H9 (cell line): ENCODE results near the gene AGAP5. TPM values are rescaled to one million over a fixed set of nuclear protein-coding genes. Genes with fewer than 3 reads are reported as not detected.

Experiments used
- DNase-seq: peaks from one replicate; pipeline ENCODE4 v3.0.0-alpha.2; 2017
- H2AFZ ChIP-seq: one replicate; pipeline ENCODE4 v1.6.1; 2013; ENCODE audit warnings: mild to moderate bottlenecking, low read length, control low read depth, moderate library complexity
- H2AK5ac ChIP-seq: 2 replicates; pipeline ENCODE4 v1.6.1; 2013; ENCODE audit warnings: low read length, control low read depth, mixed read lengths; ENCODE audit not compliant: insufficient read length
- H2BK120ac ChIP-seq: one replicate; pipeline ENCODE4 v1.6.1; 2013; ENCODE audit warnings: low read depth, mild to moderate bottlenecking, low read length, control low read depth, inconsistent platforms; ENCODE audit not compliant: poor library complexity, severe bottlenecking
- H2BK12ac ChIP-seq: 2 replicates; pipeline ENCODE4 v1.6.1; 2013; ENCODE audit warnings: low read length, control low read depth, mixed read lengths, low read depth; ENCODE audit not compliant: insufficient read length
- H2BK15ac ChIP-seq: 2 replicates; pipeline ENCODE4 v1.6.1; 2013; ENCODE audit warnings: low read depth, low read length, control low read depth
- H2BK20ac ChIP-seq: one replicate; pipeline ENCODE4 v1.6.1; 2013; ENCODE audit warnings: low read depth, mild to moderate bottlenecking, low read length, control low read depth, inconsistent platforms; ENCODE audit not compliant: poor library complexity, severe bottlenecking
- H2BK5ac ChIP-seq: 2 replicates; pipeline ENCODE4 v1.6.1; 2013; ENCODE audit warnings: low read length, control low read depth, mixed read lengths; ENCODE audit not compliant: insufficient read length
- H3K14ac ChIP-seq: 2 replicates; pipeline ENCODE4 v1.6.1; 2013; ENCODE audit warnings: low read length, control low read depth; ENCODE audit not compliant: insufficient read depth
- H3K18ac ChIP-seq: 2 replicates; pipeline ENCODE4 v1.6.1; 2013; ENCODE audit warnings: low read depth, mild to moderate bottlenecking, mixed read lengths, low read length, control low read depth; ENCODE audit not compliant: insufficient read length
- H3K23ac ChIP-seq: 2 replicates; pipeline ENCODE4 v1.6.1; 2013; ENCODE audit warnings: low read length, control low read depth, mixed read lengths, low read depth; ENCODE audit not compliant: insufficient read length
- H3K23me2 ChIP-seq: 2 replicates; pipeline ENCODE4 v1.6.1; 2013; ENCODE audit warnings: low read depth, mild to moderate bottlenecking, mixed read lengths, low read length, control low read depth; ENCODE audit not compliant: insufficient read length, poor library complexity, severe bottlenecking
- H3K27ac ChIP-seq: 2 replicates; pipeline ENCODE4 v1.5.1; 2013; ENCODE audit warnings: low read length, control low read depth, mixed read lengths, low read depth; ENCODE audit not compliant: insufficient read length
- H3K27me3 ChIP-seq: 2 replicates; pipeline ENCODE4 v1.6.1; 2013; ENCODE audit warnings: low read length, control low read depth, inconsistent platforms; ENCODE audit not compliant: insufficient read depth
- H3K4ac ChIP-seq: 2 replicates; pipeline ENCODE4 v1.6.1; 2013; ENCODE audit warnings: low read depth, mild to moderate bottlenecking, control low read depth, inconsistent platforms, low read length, moderate library complexity
- H3K4me1 ChIP-seq: 2 replicates; pipeline ENCODE4 v1.6.1; 2013; ENCODE audit warnings: low read length, control low read depth, inconsistent platforms; ENCODE audit not compliant: insufficient read depth
- H3K4me2 ChIP-seq: 2 replicates; pipeline ENCODE4 v1.6.1; 2013; ENCODE audit warnings: low read length, control low read depth, mixed read lengths; ENCODE audit not compliant: insufficient read length, insufficient read depth
- H3K56ac ChIP-seq: 2 replicates; pipeline ENCODE4 v1.6.1; 2013; ENCODE audit warnings: low read depth, mild to moderate bottlenecking, mixed read lengths, low read length, control low read depth; ENCODE audit not compliant: insufficient read length
- H3K79me1 ChIP-seq: 2 replicates; pipeline ENCODE4 v1.6.1; 2013; ENCODE audit warnings: low read depth, mild to moderate bottlenecking, moderate library complexity, low read length, control low read depth, inconsistent platforms; ENCODE audit not compliant: insufficient read depth, poor library complexity, severe bottlenecking
- H3K79me2 ChIP-seq: 2 replicates; pipeline ENCODE4 v1.6.1; 2013; ENCODE audit warnings: low read length, control low read depth, inconsistent platforms; ENCODE audit not compliant: insufficient read depth
- H3K9ac ChIP-seq: 2 replicates; pipeline ENCODE4 v1.6.1; 2013; ENCODE audit warnings: low read length, control low read depth, mixed read lengths; ENCODE audit not compliant: insufficient read length; ENCODE audit errors: extremely low read depth
- H3K9me3 ChIP-seq: one replicate; pipeline ENCODE4 v1.6.1; 2013; ENCODE audit warnings: low read depth, low read length, inconsistent platforms; ENCODE audit not compliant: control insufficient read depth
- H3T11ph ChIP-seq: one replicate; pipeline ENCODE4 v1.6.1; 2013; ENCODE audit warnings: mild to moderate bottlenecking, low read length, control low read depth, inconsistent platforms
- H4K20me1 ChIP-seq: one replicate; pipeline ENCODE4 v1.6.1; 2013; ENCODE audit not compliant: control insufficient read depth, insufficient read length, insufficient read depth
- H4K5ac ChIP-seq: 2 replicates; pipeline ENCODE4 v1.6.1; 2013; ENCODE audit warnings: low read depth, mild to moderate bottlenecking, mixed read lengths, low read length, control low read depth; ENCODE audit not compliant: insufficient read length
- H4K8ac ChIP-seq: replicated peaks from 2 replicates; pipeline ENCODE4 v1.6.1; 2013; ENCODE audit warnings: low read length, control low read depth, mixed read lengths, low read depth; ENCODE audit not compliant: insufficient read length
- H4K91ac ChIP-seq: 2 replicates; pipeline ENCODE4 v1.6.1; 2013; ENCODE audit warnings: low read depth, mild to moderate bottlenecking, moderate library complexity, mixed read lengths, low read length, control low read depth; ENCODE audit not compliant: insufficient read length
- H3K27ac Mint-ChIP-seq, 3 experiments: 2 replicates in 2 of 3; 3 replicates in 1 of 3; pipeline ENCODE4 v1.8.0; 2020 to 2021; ENCODE audit warnings: mixed read lengths in 3 of 3, mild to moderate bottlenecking in 1 of 3, moderate library complexity in 1 of 3
- H3K27me3 Mint-ChIP-seq: 2 replicates; pipeline ENCODE4 v1.8.0; 2021; ENCODE audit warnings: low read depth, mild to moderate bottlenecking, moderate library complexity, mixed read lengths
- H3K36me3 Mint-ChIP-seq, 3 experiments: 2 replicates in 2 of 3; 3 replicates in 1 of 3; pipeline ENCODE4 v1.8.0; 2020 to 2021; ENCODE audit warnings: low read depth in 3 of 3, mixed read lengths in 3 of 3; ENCODE audit not compliant: insufficient read depth in 1 of 3
- H3K4me1 Mint-ChIP-seq, 2 experiments: 2 replicates each; pipeline ENCODE4 v1.8.0; 2020; ENCODE audit warnings: mixed read lengths in 2 of 2
- H3K4me3 Mint-ChIP-seq, 2 experiments: 2 replicates in 1 of 2; 3 replicates in 1 of 2; pipeline ENCODE4 v1.8.0; 2020 to 2021; ENCODE audit warnings: mild to moderate bottlenecking in 2 of 2, mixed read lengths in 2 of 2, moderate library complexity in 1 of 2
- H3K9me3 Mint-ChIP-seq, 2 experiments: 2 replicates in 1 of 2; 3 replicates in 1 of 2; pipeline ENCODE4 v1.8.0; 2020; ENCODE audit warnings: mild to moderate bottlenecking in 2 of 2, mixed read lengths in 2 of 2, moderate library complexity in 1 of 2
- CTCF ChIP-seq: fragments of 200-600 bp; sonication (generic); conservative IDR thresholded peaks from 3 replicates; pipeline ENCODE4 v1.8.0; 2021; ENCODE audit warnings: antibody characterized with exemption, mild to moderate bottlenecking
- WGBS: extraction: QIAGEN DNeasy Blood & Tissue Kit; methylation state at CpG from one replicate; pipeline ENCODE4 v1.1.7; 2013; ENCODE audit warnings: missing lambda C conversion rate, low lambda C conversion rate, mixed read lengths; ENCODE audit not compliant: insufficient read length; ENCODE audit errors: extremely low coverage; 5-methylcytosine and 5-hydroxymethylcytosine counted together
- total RNA-seq: library from RNA; stranded (reverse); gene quantifications from 2 replicates; pipeline ENCODE4 v1.2.1, GENCODE V29; 2021

Gene AGAP5
- total RNA-seq, 1 experiment from 2014 or later: 5.2 TPM

- no peak overlapping the region for H3K14ac ChIP-seq
- H3K56ac ChIP-seq: no peak overlapping the region
- H3K4me3 Mint-ChIP-seq: peak overlapping the region; percentile 71 to 88; a peak in 4 of 5 replicates
- H3K9me3 Mint-ChIP-seq: no peaks in the 10 kb centered on the region
- no peak overlapping the region for H3K4me2 ChIP-seq
- no peak overlapping the region for H2AK5ac ChIP-seq
- no peaks in the 10 kb centered on the region for H3K79me1 ChIP-seq
- WGBS: no CpG with 5 or more reads among the region's 4 CpGs
- H3K23ac ChIP-seq: no peak overlapping the region
- H3K27ac Mint-ChIP-seq: no peak overlapping the region
- H4K20me1 ChIP-seq: no peaks in the 10 kb centered on the region
- no peak overlapping the region for H2BK120ac ChIP-seq
- H3K27ac ChIP-seq: no peak overlapping the region
- no peak overlapping the region for H2BK20ac ChIP-seq
- no peak overlapping the region for H2BK5ac ChIP-seq
- H4K8ac ChIP-seq: no peak overlapping the region
- no peak overlapping the region for H3T11ph ChIP-seq
- no peak overlapping the region for H3K18ac ChIP-seq
- H3K9me3 ChIP-seq: no peaks in the 10 kb centered on the region
- peaks cover 3% of the 10 kb centered on the region; the same call in 1 of the 2 replicates for H3K4me1 ChIP-seq
- H4K91ac ChIP-seq: no peak overlapping the region
- DNase-seq: no peak
- H3K9ac ChIP-seq: no peak overlapping the region
- H3K4ac ChIP-seq: no peak overlapping the region
- H3K4me1 Mint-ChIP-seq: peaks cover 16 to 22% of the 10 kb centered on the region in 2 experiments
- no peak for TF ChIP-seq CTCF
- H2AFZ ChIP-seq: no peak overlapping the region
- no peaks in the 10 kb centered on the region for H3K27me3 ChIP-seq
- no peak overlapping the region for H4K5ac ChIP-seq
- no peaks in the 10 kb centered on the region for H3K79me2 ChIP-seq
- H3K36me3 Mint-ChIP-seq: no peaks in the 10 kb centered on the region
- peaks cover 4% of the 10 kb centered on the region for H3K23me2 ChIP-seq
- H2BK15ac ChIP-seq: no peak overlapping the region
- peaks cover 2% of the 10 kb centered on the region for H3K27me3 Mint-ChIP-seq
- H2BK12ac ChIP-seq: no peak overlapping the region
Measured at GRCh38 chr10:73648975-73649829, 48.7 kb downstream of the AGAP5 start.
